Measurements from ENCODE around the gene PTPRD.

Gene PTPRD

GRCh38 chr9:8329561-8330283 is 2283.1 kb downstream of the PTPRD start:
- DNase-seq (ENCODE audit: extremely low spot score) = no peak
- CTCF ChIA-PET = interaction anchor here (1.1 kb wide), 2 partner anchors 13 to 15 kb away, joined by 3 read pairs; no protein-coding TSS in a partner anchor
- TF ChIP-seq CTCF (IDR thresholded peaks at IDR 0.05; ENCODE audit: control extremely low read depth, extremely low read depth, low read depth, missing control alignments) = no peak
- POLR2A ChIA-PET = no interaction called here

GRCh38 chr9:8315211-8315610 is 2297.6 kb downstream of the PTPRD start:
- no peak for TF ChIP-seq CTCF (IDR thresholded peaks at IDR 0.05; ENCODE audit: control extremely low read depth, extremely low read depth, low read depth, missing control alignments)
- ChIA-PET CTCF (interaction anchor here (1.1 to 1.4 kb wide), 2 partner anchors 15 to 23 kb away, joined by 3 to 4 read pairs; no protein-coding TSS in a partner anchor), POLR2A (no interaction called here)
- DNase-seq (ENCODE audit: extremely low spot score) = no peak

GRCh38 chr9:8309258-8309657 is 2303.5 kb downstream of the PTPRD start:
- DNase-seq (ENCODE audit: extremely low spot score) = no peak
- ChIA-PET POLR2A (no interaction called here), CTCF (no interaction called here)
- TF ChIP-seq CTCF (IDR thresholded peaks at IDR 0.05; ENCODE audit: control extremely low read depth, extremely low read depth, low read depth, missing control alignments) = no peak

GRCh38 chr9:8304720-8305119 is 2308.1 kb downstream of the PTPRD start:
- POLR2A ChIA-PET = no interaction called here
- no peak for DNase-seq (ENCODE audit: extremely low spot score)
- CTCF ChIA-PET = no interaction called here
- TF ChIP-seq CTCF (IDR thresholded peaks at IDR 0.05; ENCODE audit: control extremely low read depth, extremely low read depth, low read depth, missing control alignments) = no peak

GRCh38 chr9:8301296-8301695 is 2311.5 kb downstream of the PTPRD start:
- POLR2A ChIA-PET = no interaction called here

GRCh38 chr9:8297047-8297446 is 2315.8 kb downstream of the PTPRD start:
- no peak for TF ChIP-seq CTCF (IDR thresholded peaks at IDR 0.05; ENCODE audit: control extremely low read depth, extremely low read depth, low read depth, missing control alignments)
- ChIA-PET POLR2A (no interaction called here), CTCF (no interaction called here)
- DNase-seq (ENCODE audit: extremely low spot score) = no peak

More at GRCh38 chr9:8301296-8301695, 2311.5 kb downstream of the PTPRD start:
- no peak for TF ChIP-seq CTCF (IDR thresholded peaks at IDR 0.05; ENCODE audit: control extremely low read depth, extremely low read depth, low read depth, missing control alignments)
- no peak for DNase-seq (ENCODE audit: extremely low spot score)
- CTCF ChIA-PET = interaction anchor here (1.1 to 1.2 kb wide), 2 partner anchors 13 to 18 kb away, joined by 3 to 4 read pairs; no protein-coding TSS in a partner anchor
